ENCODE results near the gene DPM1.

DPM1 gene

GRCh38 chr20:50892394-50892793 is 65.9 kb downstream of the DPM1 start:
- no peak for DNase-seq

DNA sequence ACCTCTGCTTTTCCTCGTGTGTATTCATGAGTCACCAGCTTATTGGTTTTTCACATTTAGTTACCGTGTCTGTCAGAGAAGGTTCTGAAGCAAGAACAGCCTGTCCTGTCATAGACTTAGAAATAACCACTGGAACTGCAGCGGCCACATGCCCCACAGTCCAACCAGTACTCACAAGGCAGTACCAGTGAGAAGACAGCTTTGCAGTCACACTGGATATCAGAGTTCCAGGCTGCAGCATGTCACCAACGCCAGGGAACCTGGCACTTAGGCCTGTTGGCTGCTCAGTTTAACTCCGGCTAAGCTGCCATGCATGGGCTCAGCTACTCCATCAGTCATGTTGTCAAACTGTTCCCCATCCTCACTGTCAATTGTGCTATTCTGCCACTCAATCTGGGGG is 67.2 kb downstream of the DPM1 start:
- no peak for DNase-seq

GRCh38 chr20:50887576-50887975 is 70.8 kb downstream of the DPM1 start:
- no peak for DNase-seq

DNA sequence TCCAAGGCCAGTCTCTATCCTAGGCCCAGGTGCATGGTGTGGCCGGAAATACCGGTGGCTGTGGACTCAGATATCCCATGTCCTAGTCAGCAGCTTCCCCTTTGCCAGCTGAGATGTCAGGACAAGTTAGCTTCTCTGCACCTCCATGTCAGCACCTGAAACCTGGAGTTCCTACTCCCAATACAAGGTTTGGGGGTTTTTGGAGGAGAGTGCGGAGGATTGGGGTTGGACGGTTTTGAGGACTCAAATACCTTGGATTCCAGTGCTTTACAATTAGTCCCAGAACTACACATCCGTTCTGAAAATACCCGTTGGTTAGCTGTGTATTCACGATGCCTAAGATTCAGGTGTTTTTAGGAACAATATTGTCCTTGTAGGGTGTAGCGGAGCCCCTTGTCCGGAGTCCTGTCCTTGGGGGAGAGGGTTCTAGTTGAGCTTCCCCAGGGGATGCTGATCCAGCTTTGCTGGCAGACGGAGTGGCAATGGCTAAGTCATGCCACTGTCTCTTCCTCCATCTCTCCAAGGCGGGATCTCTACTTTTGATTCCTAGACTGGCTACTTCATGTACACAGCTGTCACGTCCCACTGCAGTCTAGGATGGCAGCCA is 72.0 kb downstream of the DPM1 start:
- DNase-seq = no peak

DNA sequence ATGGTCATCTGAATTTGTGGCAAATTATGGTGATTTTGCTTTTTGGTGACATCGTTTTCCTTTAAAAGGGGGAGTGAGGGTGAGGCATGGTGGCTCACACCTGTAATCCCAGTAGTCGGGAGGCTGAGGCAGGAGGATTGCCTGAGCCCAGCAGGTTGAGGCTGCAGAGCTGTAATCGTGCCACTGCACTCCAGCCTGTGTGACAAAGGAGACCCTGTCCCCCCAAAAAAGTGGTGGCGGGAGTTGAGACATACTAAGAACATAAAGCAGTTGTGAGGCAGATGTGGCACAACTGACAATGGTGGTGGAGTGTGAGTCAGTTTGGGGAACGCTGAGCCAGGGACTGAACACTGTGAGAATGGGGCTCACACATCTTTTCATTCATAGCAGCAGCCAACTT is 72.6 kb downstream of the DPM1 start:
- no peak for DNase-seq

GRCh38 chr20:50885068-50885467 is 73.3 kb downstream of the DPM1 start:
- DNase-seq = no peak
